Endothelial cell of umbilical vein (primary cell): ENCODE data around the gene ABCA8. TPM values are rescaled to one million over a fixed set of nuclear protein-coding genes. Genes with fewer than 3 reads are reported as not detected.
"Not testable (repeated sequence)": the region's sequence is repeated elsewhere in the genome, so short reads cannot be mapped to it uniquely, and the experiment has no call there.

Experiments used
- BruUV-seq: library from RNA; stranded (reverse); fragments of 400-500 nt; replicated peaks from 2 replicates; lab custom pipeline; 2021; lab: Mats Ljungman, UMichigan
- CTCF ChIA-PET: fragments of 300-600, 350-600 bp; sonication (Branson Sonifier 250); formaldehyde crosslinking; loops from one replicate; lab custom pipeline; 2021; ENCODE audit warnings: antibody characterized with exemption, inconsistent platforms; lab: Charles Lee
- POLR2A ChIA-PET: fragments of 300-600, 350-600 bp; sonication (Branson Sonifier 250); formaldehyde crosslinking; loops from one replicate; lab custom pipeline; 2021; ENCODE audit warnings: antibody characterized with exemption, inconsistent platforms; lab: Charles Lee
- DNase-seq: peaks from one replicate; pipeline ENCODE4 v3.0.0-alpha.2; 2011; ENCODE audit warnings: low read depth, low spot score
- FAIRE-seq: peaks from 2 replicates; lab custom pipeline; 2011; peaks lifted over from hg19 to GRCh38; lab: Jason Lieb, UNC
- H2AFZ ChIP-seq: 2 replicates; pipeline ENCODE4 v1.6.0; 2012; ENCODE audit warnings: low read depth, low read length, control low read depth, inconsistent platforms
- H3K27ac ChIP-seq: 2 replicates; pipeline ENCODE4 v1.5.1; 2011; ENCODE audit warnings: low read depth, mild to moderate bottlenecking, control low read depth, low read length, moderate library complexity; ENCODE audit not compliant: insufficient read depth
- H3K27me3 ChIP-seq, 2 experiments: 2 replicates each; pipeline versions ENCODE4 v1.6.0 to v1.6.1; 2011; ENCODE audit warnings: low read length in 2 of 2, mixed read lengths in 1 of 2; ENCODE audit not compliant: control insufficient read depth in 2 of 2, insufficient read depth in 2 of 2
- H3K36me3 ChIP-seq, 2 experiments: 2 replicates in 1 of 2; 3 replicates in 1 of 2; pipeline ENCODE4 v1.5.1; 2011; ENCODE audit warnings: low read length in 2 of 2, mild to moderate bottlenecking in 1 of 2, moderate library complexity in 1 of 2; ENCODE audit not compliant: control insufficient read depth in 2 of 2, insufficient read depth in 2 of 2; ENCODE audit errors: extremely low read depth in 1 of 2
- H3K4me1 ChIP-seq: 3 replicates; pipeline ENCODE4 v1.5.1; 2011; ENCODE audit warnings: mild to moderate bottlenecking, low read length; ENCODE audit not compliant: control insufficient read depth, insufficient read depth; ENCODE audit errors: extremely low read depth
- H3K4me2 ChIP-seq: 2 replicates; pipeline ENCODE4 v1.6.1; 2011; ENCODE audit warnings: low read length, control low read depth, mixed read lengths; ENCODE audit not compliant: insufficient read depth
- H3K4me3 ChIP-seq, 3 experiments: fragments of 200-600 bp in 1 of 3; sonication (generic), shearing (Covaris generic) in 1 of 3; replicated peaks in 1 of 3; 2 replicates each; pipeline ENCODE4 v1.5.1; 2011 to 2016; ENCODE audit warnings: control low read depth in 3 of 3, low read length in 3 of 3, mild to moderate bottlenecking in 2 of 3, inconsistent platforms in 1 of 3, low read depth in 1 of 3, moderate library complexity in 1 of 3; ENCODE audit not compliant: insufficient read depth in 1 of 3
- H3K79me2 ChIP-seq: 2 replicates; pipeline ENCODE4 v1.6.0; 2012; ENCODE audit warnings: low read length, inconsistent platforms; ENCODE audit not compliant: control insufficient read depth, insufficient read depth
- H3K9ac ChIP-seq: replicated peaks from 2 replicates; pipeline ENCODE3; 2011; ENCODE audit warnings: low read length, control low read depth; ENCODE audit not compliant: insufficient read depth; ENCODE audit errors: extremely low read depth
- H3K9me1 ChIP-seq: replicated peaks from 3 replicates; pipeline ENCODE4 v1.6.0; 2011; ENCODE audit warnings: mild to moderate bottlenecking, low read length; ENCODE audit not compliant: control insufficient read depth, insufficient read depth; ENCODE audit errors: extremely low read depth
- H3K9me3 ChIP-seq: replicated peaks from 2 replicates; pipeline ENCODE4 v1.5.1; 2012; ENCODE audit warnings: low read length, inconsistent platforms; ENCODE audit not compliant: control insufficient read depth, insufficient read depth
- H4K20me1 ChIP-seq: replicated peaks from 2 replicates; pipeline ENCODE3; 2011; ENCODE audit warnings: mild to moderate bottlenecking, low read length; ENCODE audit not compliant: control insufficient read depth, insufficient read depth; ENCODE audit errors: extremely low read depth
- EZH2 ChIP-seq: IDR thresholded peaks from 2 replicates; pipeline ENCODE4 v1.6.1; 2012; ENCODE audit warnings: borderline replicate concordance, low read depth, mild to moderate bottlenecking, moderate library complexity, low read length, inconsistent platforms; ENCODE audit not compliant: severe bottlenecking
- FOS ChIP-seq: IDR thresholded peaks from 2 replicates; pipeline ENCODE4 v1.6.1; 2011; ENCODE audit warnings: mild to moderate bottlenecking, low read length, moderate library complexity, borderline replicate concordance; ENCODE audit not compliant: insufficient read depth
- GATA2 ChIP-seq: IDR thresholded peaks from 2 replicates; pipeline ENCODE4 v1.7.0; 2011; ENCODE audit warnings: low read depth, mild to moderate bottlenecking, moderate library complexity, mixed read lengths, low read length; ENCODE audit not compliant: insufficient read length, insufficient read depth
- JUN ChIP-seq: IDR thresholded peaks from 2 replicates; pipeline ENCODE4 v1.6.1; 2011; ENCODE audit warnings: borderline replicate concordance, low read depth; ENCODE audit not compliant: insufficient read length, insufficient read depth
- MYC ChIP-seq: IDR thresholded peaks from one replicate; pipeline ENCODE4 v1.6.1; 2011; ENCODE audit warnings: mild to moderate bottlenecking, low read depth, low read length
- POLR2A ChIP-seq: IDR thresholded peaks from 2 replicates; pipeline ENCODE4 v1.6.1; 2012; ENCODE audit warnings: low read depth, mild to moderate bottlenecking, control low read depth, low read length
- POLR2AphosphoS5 ChIP-seq: IDR thresholded peaks from 2 replicates; pipeline ENCODE4 v1.6.1; 2012; ENCODE audit warnings: low read depth, mild to moderate bottlenecking, control low read depth, low read length, moderate library complexity; ENCODE audit not compliant: insufficient read depth
- dilution Hi-C: fragments of 300-500 bp; cut with MboI; formaldehyde crosslinking; loops from one replicate; pipeline ENCODE4 v1.15.0; 2019; ENCODE audit warnings: low sequenced_read_pairs; ENCODE audit not compliant: extremely low pct_ligation_motif_present
- intact Hi-C: fragments of 100-400 bp; cut with micrococcal nuclease; formaldehyde crosslinking; loops from one replicate; pipeline ENCODE4 v1.10.0; 2022
- polyA plus RNA-seq, 4 experiments: library from polyadenylated mRNA; depleted of rRNA in 3 of 4; stranded (reverse) in 3 of 4; unstranded in 1 of 4; fragments of >200 nt; gene quantifications; 2 replicates each; pipeline versions ENCODE4 v1.2.1 to v1.2.3, GENCODE V29; 2011 to 2012; ENCODE audit warnings: missing spikeins in 1 of 4
- total RNA-seq: library from RNA; stranded (reverse); gene quantifications from 2 replicates; pipeline ENCODE4 v1.2.3, GENCODE V29; 2021
- TF ChIP-seq, protein P1 (sequence below), 2 donors: IDR thresholded peaks; 1 replicate in 1 of 2; 2 replicates in 1 of 2; pipeline ENCODE4 v1.5.1; 2011; ENCODE audit warnings: low read length in 2 of 2, mild to moderate bottlenecking in 2 of 2, moderate library complexity in 2 of 2, control low read depth in 1 of 2, inconsistent platforms in 1 of 2, low read depth in 1 of 2; ENCODE audit not compliant: insufficient read depth in 1 of 2; ENCODE audit errors: extremely low read depth in 1 of 2
- TF ChIP-seq, protein P2 (sequence below): IDR thresholded peaks from 2 replicates; pipeline ENCODE4 v1.6.1; 2011; ENCODE audit not compliant: insufficient read depth, insufficient read length

Gene ABCA8
- total and polyA plus RNA-seq, 2 donors (not counting 3 experiments of a cell fraction or from before 2014, with no cell fraction given) = 0.99 to 1.7 TPM

DNA sequence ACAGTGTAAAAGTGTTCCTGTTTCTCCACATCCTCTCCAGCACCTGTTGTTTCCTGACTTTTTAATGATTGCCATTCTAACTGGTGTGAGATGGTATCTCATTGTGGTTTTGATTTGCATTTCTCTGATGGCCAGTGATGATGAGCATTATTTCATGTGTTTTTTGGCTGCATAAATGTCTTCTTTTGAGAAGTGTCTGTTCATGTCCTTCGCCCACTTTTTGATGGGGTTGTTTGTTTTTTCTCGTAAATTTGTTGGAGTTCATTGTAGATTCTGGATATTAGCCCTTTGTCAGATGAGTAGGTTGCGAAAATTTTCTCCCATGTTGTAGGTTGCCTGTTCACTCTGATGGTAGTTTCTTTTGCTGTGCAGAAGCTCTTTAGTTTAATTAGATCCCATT is 44.6 kb upstream of the ABCA8 start:
- H3K27ac ChIP-seq, H2AFZ ChIP-seq, H3K36me3 ChIP-seq, H4K20me1 ChIP-seq, DNase-seq, dilution Hi-C loops, FAIRE-seq, H3K27me3 ChIP-seq, BruUV-seq, H3K79me2 ChIP-seq, H3K9ac ChIP-seq, H3K4me3 ChIP-seq, H3K4me1 ChIP-seq, H3K4me2 ChIP-seq, CTCF ChIA-PET, POLR2A ChIA-PET, H3K9me3 ChIP-seq, H3K9me1 ChIP-seq, intact Hi-C loops: not testable (repeated sequence)

DNA sequence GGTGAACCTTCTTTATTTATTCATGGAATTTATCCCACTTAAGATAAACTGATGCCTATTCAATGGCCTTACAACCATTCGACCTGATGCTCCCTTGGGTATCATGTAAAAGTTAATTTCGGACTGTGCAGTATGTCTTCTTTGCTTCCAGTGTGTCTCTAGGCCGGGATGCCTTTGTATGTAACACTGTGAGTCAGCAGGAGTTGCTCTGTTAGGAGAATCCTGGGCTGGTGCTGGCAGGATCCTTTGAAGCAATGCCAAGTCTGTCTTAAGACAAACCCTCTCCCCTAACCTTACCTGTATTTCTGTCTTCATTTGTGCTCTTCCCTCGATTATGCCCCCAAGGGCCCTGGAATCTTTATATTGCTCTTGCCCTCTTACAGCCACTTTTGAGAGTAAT is 37.9 kb upstream of the ABCA8 start:
- ChIA-PET POLR2A (no interaction called here), CTCF (no interaction called here)
- H3K9me1 ChIP-seq = no peaks in the 10 kb centered on the region
- dilution Hi-C loops = no loop called here
- H3K27me3 ChIP-seq = no peaks in the 10 kb centered on the region
- no peak overlapping the region for H2AFZ ChIP-seq
- no peak overlapping the region for H3K27ac ChIP-seq
- no peak overlapping the region for H3K9ac ChIP-seq
- H3K9me3 ChIP-seq = no peaks in the 10 kb centered on the region
- no peak for TF ChIP-seq GATA2
- TF ChIP-seq POLR2AphosphoS5 = no peak
- TF ChIP-seq FOS = no peak
- TF ChIP-seq JUN = no peak
- TF ChIP-seq, protein P1, sequence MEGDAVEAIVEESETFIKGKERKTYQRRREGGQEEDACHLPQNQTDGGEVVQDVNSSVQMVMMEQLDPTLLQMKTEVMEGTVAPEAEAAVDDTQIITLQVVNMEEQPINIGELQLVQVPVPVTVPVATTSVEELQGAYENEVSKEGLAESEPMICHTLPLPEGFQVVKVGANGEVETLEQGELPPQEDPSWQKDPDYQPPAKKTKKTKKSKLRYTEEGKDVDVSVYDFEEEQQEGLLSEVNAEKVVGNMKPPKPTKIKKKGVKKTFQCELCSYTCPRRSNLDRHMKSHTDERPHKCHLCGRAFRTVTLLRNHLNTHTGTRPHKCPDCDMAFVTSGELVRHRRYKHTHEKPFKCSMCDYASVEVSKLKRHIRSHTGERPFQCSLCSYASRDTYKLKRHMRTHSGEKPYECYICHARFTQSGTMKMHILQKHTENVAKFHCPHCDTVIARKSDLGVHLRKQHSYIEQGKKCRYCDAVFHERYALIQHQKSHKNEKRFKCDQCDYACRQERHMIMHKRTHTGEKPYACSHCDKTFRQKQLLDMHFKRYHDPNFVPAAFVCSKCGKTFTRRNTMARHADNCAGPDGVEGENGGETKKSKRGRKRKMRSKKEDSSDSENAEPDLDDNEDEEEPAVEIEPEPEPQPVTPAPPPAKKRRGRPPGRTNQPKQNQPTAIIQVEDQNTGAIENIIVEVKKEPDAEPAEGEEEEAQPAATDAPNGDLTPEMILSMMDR (IDR thresholded peaks at IDR 0.05; ENCODE audit: extremely low read depth in 1 of 2, insufficient read depth in 1 of 2, low read depth in 1 of 2, low read length in 2 of 2) = no peak
- no peak for TF ChIP-seq MYC
- TF ChIP-seq EZH2 = no peak
- TF ChIP-seq, protein P2, sequence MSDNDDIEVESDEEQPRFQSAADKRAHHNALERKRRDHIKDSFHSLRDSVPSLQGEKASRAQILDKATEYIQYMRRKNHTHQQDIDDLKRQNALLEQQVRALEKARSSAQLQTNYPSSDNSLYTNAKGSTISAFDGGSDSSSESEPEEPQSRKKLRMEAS = no peak
- no peak for TF ChIP-seq POLR2A
- H3K36me3 ChIP-seq = no peaks in the 10 kb centered on the region
- H3K4me3 ChIP-seq = no peak overlapping the region
- H3K79me2 ChIP-seq = no peaks in the 10 kb centered on the region
- no peaks in the 10 kb centered on the region for H4K20me1 ChIP-seq
- H3K4me2 ChIP-seq = no peak overlapping the region
- FAIRE-seq (no peak), DNase-seq (no peak)
- H3K4me1 ChIP-seq = no peaks in the 10 kb centered on the region
- intact Hi-C loops = no loop called here
- BruUV-seq = no TSS peak
